Tibial nerve (tissue), 3 donors: ENCODE results near the gene DHRS12.
A peak's percentile ranks its signal among the peaks of the same experiment; 100 is the strongest.

ENCODE experiments used
- CTCF ChIP-seq, 5 experiments: fragments of 200-600 bp in 3 of 5; fragments of 450-650 bp in 2 of 5; sonication (generic) in 3 of 5; IDR thresholded peaks; one replicate each; pipeline ENCODE4 v1.5.1; 2016 to 2019; ENCODE audit warnings: antibody characterized with exemption in 5 of 5, mild to moderate bottlenecking in 3 of 5, moderate library complexity in 2 of 5
- POLR2A ChIP-seq, 2 donors: fragments of 450-650 bp; IDR thresholded peaks; one replicate each; pipeline ENCODE4 v1.6.1; 2017; ENCODE audit warnings: antibody characterized with exemption in 2 of 2, mild to moderate bottlenecking in 2 of 2, moderate library complexity in 2 of 2

DNA sequence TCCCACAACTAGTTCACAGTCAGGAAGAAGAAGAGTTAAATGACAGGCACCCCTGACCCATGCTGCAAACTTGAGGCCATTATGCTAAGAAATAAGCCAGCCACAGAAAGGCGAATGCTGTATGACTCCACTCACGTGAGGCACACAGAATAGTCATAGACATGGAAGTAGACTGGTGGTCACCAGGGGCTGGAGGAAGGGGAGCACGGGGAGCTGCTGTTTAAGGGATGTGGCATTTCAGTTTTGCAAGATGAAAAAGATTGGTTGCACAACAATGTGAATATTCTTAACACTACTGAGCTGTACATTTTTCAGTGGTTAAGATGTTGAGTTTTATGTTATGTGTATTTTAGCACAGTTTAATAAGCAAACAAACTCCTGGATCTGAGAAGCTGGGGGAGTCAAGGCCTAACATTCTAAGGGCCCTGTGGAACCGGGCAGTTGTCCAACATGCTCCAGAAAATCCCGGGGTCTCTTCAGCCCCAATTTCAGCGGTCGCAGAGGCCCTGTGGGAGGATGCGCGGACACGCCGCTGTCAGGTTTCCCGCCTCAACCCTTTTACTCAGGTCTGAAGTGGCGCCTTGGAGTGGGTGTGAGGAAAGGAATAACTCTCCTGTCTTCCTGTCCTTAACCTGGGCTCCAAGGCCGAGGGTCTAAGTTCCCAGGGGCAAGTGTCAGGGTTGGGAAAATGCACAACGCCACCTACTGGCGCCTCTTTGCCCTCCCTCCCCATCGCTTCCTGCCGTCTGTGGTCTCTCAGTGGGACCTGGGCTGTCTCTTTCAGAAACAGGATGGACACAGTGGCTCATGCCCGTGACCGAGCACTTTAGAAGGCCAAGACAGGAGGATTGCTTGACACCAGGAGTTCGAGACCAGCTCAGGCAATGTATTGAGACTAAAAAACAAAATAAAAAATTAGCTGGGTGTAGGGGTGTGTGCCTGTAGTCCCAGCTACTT lies 45.5 kb upstream of the DHRS12 start:
- TF ChIP-seq CTCF (IDR thresholded peaks at IDR 0.05) (peak in 3 of 5 experiments; percentile 13 to 31 (median 29)), POLR2A (IDR thresholded peaks at IDR 0.05) (no peak)
